GM21737 (cell line): ENCODE measurements around the gene GRAP.

Source experiments
- ATAC-seq: cut with Tn5 transposase; IDR thresholded peaks from one replicate; pipeline ENCODE4 v1.9.1; 2021; ENCODE audit warnings: mild to moderate bottlenecking, moderate library complexity; ENCODE audit not compliant: unreplicated experiment

Gene GRAP

GRCh38 chr17:18986541-18987229 lies 60.1 kb downstream of the GRAP start:
- no peak for ATAC-seq

- ATAC-seq = no peak
Measured at GRCh38 chr17:18985475-18985874, 61.3 kb downstream of the GRAP start.

DNA sequence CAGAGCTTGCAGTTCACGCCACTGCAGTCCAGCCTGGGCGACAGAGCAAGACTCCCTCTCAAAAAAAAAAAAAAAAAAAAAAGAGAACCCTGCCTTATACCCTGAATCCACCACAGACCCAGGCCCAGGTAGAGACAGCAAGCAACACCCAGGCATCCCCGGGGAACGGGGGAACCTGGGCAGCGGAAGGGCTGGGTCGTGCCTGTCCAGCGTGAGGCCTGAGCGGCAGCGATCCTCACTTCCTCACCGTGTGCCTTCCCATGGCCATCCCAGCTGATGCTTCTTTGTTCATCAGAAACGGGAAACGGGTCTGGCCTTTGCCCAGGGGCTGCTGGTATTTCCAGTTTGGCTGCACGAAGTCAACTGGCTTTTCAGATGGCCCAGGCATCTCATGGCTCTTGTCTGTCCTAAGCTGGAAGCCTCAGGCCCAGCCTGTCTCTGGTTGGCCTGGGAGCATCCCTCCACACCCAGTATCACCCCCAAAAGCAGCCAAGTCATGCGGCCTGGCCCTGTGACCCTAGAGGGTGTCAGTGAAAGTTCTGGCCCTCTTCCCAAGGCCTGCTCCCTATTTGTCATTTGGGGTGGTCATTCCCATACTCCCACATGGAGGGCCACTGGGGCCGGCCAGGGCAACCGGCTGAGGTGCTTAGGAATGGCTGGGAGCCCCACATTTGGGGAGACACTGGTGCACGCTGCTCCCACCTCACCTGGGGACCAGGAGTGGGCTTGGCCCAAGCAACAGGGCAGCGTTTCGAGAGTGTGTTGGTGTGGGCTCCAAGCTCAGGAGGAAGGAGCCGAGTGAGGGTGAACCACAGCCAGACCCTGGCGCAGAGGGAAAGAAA lies 62.3 kb downstream of the GRAP start:
- ATAC-seq = no peak

- ATAC-seq = no peak
Measured at GRCh38 chr17:18981642-18982424, 64.9 kb downstream of the GRAP start.

GRCh38 chr17:18981335-18981641 lies 65.5 kb downstream of the GRAP start:
- no peak for ATAC-seq

- no peak for ATAC-seq
Measured at GRCh38 chr17:18980682-18981334, 65.9 kb downstream of the GRAP start.

DNA sequence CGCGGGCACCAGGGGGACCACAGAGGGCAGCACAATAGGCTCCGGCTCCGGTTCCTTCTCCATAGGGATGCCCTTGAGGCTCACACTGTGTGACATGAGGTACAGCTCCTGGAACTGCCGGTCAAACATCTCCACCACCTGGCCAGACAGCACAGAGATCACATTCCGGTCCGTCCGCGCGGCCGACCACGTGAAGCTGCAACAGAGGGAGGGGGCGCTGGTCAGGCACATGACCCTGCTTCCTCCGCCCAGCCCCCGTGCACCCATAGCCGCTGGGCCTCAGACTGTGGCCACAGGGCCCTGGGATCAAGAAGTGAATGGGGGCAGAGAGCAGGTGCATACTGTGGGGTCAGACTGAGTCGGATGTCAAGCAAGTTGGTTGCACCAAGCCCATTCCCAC lies 68.1 kb downstream of the GRAP start:
- no peak for ATAC-seq

DNA sequence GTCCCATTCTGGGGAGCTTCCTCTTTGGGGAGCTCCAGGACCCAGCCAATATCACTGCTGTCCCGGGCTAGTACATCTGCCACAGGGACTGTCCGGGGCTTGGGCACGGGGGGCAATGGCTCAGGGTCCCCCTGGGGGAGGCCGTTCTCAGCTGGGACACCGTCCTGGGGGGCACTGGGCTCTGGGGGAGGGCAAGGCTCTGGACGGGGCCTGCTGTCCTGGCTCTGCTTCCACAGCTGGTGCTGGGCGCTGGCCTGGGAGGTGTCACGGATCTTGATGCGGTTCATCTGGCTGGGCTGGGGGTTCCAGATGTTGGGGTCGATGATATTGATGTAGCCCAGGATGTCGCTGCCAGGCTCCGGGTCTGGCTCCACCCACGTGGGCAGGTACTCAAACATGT lies 68.7 kb downstream of the GRAP start:
- no peak for ATAC-seq

- no peak for ATAC-seq
Measured at GRCh38 chr17:18977646-18978045, 69.1 kb downstream of the GRAP start.

- ATAC-seq = no peak
Measured at GRCh38 chr17:18977021-18977420, 69.7 kb downstream of the GRAP start.

DNA sequence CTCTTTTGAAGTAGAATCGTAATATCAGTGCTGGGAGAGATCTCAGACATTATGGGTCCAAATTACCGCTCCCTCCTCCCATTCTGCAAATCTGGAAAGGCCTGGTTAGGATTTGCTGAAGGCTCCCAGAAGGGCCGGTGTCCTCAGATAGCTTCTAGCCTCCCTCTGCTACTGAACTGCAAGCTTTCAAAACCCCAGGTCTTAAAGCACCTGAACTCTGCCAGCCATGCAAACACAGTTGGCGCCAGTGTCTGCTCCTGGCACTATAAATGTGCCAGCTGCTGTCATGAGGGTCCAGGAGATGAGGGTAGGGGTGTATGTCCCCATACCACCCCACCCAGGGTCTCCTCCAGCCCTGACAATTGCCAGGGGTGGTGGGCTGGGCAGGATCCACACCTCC lies 70.6 kb downstream of the GRAP start:
- ATAC-seq = no peak

GRCh38 chr17:18975597-18975996 lies 71.2 kb downstream of the GRAP start:
- no peak for ATAC-seq

DNA sequence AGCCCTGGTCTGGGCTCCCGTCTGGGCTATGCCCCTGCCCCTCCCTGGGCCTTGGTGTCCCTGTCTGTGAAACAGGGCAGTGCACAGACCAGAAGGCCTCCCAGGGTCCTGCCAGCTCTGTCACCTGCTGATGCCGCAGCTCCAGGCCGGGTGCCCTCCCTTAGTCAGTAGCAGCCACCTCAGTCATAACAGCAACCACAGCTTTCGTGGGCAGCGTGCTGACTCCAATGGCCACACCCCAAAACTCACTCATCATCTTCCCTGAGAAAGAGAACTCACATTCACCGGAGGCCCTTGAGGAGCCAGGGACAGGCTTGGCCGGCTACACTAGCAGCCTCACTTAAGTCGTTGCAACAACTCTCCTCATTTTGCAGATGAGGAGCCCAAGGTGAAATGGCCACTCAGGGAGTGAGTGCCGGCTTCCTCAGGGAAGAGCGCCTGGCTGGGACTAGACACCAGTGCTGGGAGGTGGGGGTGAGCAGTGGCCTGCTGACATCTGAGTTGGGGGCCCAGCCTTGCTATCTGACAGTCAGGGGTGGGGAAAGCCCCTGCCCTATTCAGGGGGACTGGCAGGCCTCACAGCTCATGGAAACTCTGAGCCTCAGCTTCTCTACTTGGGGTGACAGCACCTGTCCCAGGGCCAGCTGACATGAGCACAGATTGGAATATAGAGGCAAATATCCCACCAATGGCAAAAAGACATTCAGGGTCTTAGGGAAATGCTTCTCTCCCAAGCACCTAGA lies 72.2 kb downstream of the GRAP start:
- ATAC-seq = no peak

GRCh38 chr17:18971801-18972200 lies 75.0 kb downstream of the GRAP start:
- ATAC-seq = no peak
